Stimulated activated naive CD8-positive, alpha-beta T cell treated with anti-CD3 and anti-CD28 coated beads, Interleukin-15, amount 100 ng/mL, for 72 hours (primary cell): Measurements from ENCODE around the gene OTOP1.
"Not testable (repeated sequence)": the region's sequence is repeated elsewhere in the genome, so short reads cannot be mapped to it uniquely, and the experiment has no call there.

Experiments
- ATAC-seq: fragments of 150-1000 bp; cut with Tn5 transposase; 2 replicates; pipeline ENCODE4 v1.10.0; 2021; ENCODE audit warnings: mild to moderate bottlenecking, moderate library complexity
- DNase-seq, 2 donors: peaks; one replicate each; pipeline ENCODE4 v3.0.0; 2021 to 2022
- H3K27ac Mint-ChIP-seq, 2 donors: one replicate each; pipeline ENCODE4 v1.8.0; 2022; ENCODE audit warnings: mild to moderate bottlenecking in 2 of 2, mixed read lengths in 2 of 2, moderate library complexity in 2 of 2
- H3K27me3 Mint-ChIP-seq: one replicate; pipeline ENCODE4 v1.8.0; 2022; ENCODE audit warnings: mixed read lengths
- H3K4me1 Mint-ChIP-seq: one replicate; pipeline ENCODE4 v1.8.0; 2022; ENCODE audit warnings: mild to moderate bottlenecking, mixed read lengths
- H3K4me3 Mint-ChIP-seq, 2 donors: one replicate each; pipeline ENCODE4 v1.8.0; 2022; ENCODE audit warnings: mild to moderate bottlenecking in 2 of 2, mixed read lengths in 2 of 2, moderate library complexity in 1 of 2
- H3K9me3 Mint-ChIP-seq, 2 donors: one replicate each; pipeline ENCODE4 v1.8.0; 2022; ENCODE audit warnings: mixed read lengths in 2 of 2

The OTOP1 gene, protein sequence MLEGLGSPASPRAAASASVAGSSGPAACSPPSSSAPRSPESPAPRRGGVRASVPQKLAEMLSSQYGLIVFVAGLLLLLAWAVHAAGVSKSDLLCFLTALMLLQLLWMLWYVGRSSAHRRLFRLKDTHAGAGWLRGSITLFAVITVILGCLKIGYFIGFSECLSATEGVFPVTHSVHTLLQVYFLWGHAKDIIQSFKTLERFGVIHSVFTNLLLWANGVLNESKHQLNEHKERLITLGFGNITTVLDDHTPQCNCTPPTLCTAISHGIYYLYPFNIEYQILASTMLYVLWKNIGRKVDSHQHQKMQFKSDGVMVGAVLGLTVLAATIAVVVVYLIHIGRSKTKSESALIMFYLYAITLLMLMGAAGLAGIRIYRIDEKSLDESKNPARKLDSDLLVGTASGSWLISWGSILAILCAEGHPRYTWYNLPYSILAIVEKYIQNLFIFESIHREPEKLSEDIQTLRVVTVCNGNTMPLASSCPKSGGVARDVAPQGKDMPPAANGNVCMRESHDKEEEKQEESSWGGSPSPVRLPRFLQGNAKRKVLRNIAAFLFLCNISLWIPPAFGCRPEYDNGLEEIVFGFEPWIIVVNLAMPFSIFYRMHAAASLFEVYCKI

GRCh38 chr4:4226606-4227438 is at the start of gene OTOP1:
TSS of gene OTOP1 (minus strand) at chr4:4226929. CDS start at chr4:4226864, 65 bp downstream.
- no peak within 1 kb of the TSS for H3K27ac Mint-ChIP-seq
- H3K4me3 Mint-ChIP-seq: peak within 1 kb of the TSS in 1 of 2 donors; percentile 40
- H3K4me1 Mint-ChIP-seq: peaks cover 19% of the 10 kb centered on the region
- no peaks in the 10 kb centered on the region for H3K9me3 Mint-ChIP-seq
- DNase-seq (no peak), ATAC-seq (no peak)
- peaks cover 84% of the 10 kb centered on the region for H3K27me3 Mint-ChIP-seq

- peak overlapping the region; percentile 66 to 96 for H3K27ac Mint-ChIP-seq
- no peak overlapping the region for H3K4me3 Mint-ChIP-seq
- no peaks in the 10 kb centered on the region for H3K9me3 Mint-ChIP-seq
- no peaks in the 10 kb centered on the region for H3K4me1 Mint-ChIP-seq
- H3K27me3 Mint-ChIP-seq: no peaks in the 10 kb centered on the region
- ATAC-seq: no peak
- no peak for DNase-seq
Measured at GRCh38 chr4:4274226-4274625, 47.5 kb upstream of the OTOP1 start.

GRCh38 chr4:4271912-4272311 is 45.2 kb upstream of the OTOP1 start:
- no peak for ATAC-seq
- Mint-ChIP-seq H3K9me3 (no peaks in the 10 kb centered on the region), H3K4me1 (no peaks in the 10 kb centered on the region), H3K27ac (no peak overlapping the region), H3K27me3 (no peaks in the 10 kb centered on the region), H3K4me3 (no peak overlapping the region)
- no peak for DNase-seq

DNA sequence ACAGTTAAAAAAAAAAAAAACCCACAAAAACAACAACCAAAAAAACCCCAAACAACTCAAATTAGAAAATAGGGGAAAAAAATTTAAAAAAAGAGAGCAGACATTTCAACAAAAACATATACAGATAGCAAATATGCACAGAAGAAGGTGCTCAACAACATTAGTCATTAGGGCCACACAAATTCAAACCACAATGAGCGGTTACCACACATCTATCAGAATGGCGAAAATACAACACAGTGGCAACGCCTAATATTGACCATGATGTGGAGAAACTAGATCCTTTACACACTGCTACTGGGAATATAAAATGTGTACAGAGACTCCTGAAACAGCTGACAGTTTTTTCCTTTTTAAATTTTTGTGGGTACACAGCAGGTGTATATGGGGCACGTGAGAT is 43.8 kb upstream of the OTOP1 start:
- no peaks in the 10 kb centered on the region for H3K4me1 Mint-ChIP-seq
- no peaks in the 10 kb centered on the region for H3K9me3 Mint-ChIP-seq
- H3K4me3 Mint-ChIP-seq: no peak overlapping the region
- H3K27me3 Mint-ChIP-seq: no peaks in the 10 kb centered on the region
- DNase-seq: no peak
- no peak overlapping the region for H3K27ac Mint-ChIP-seq
- no peak for ATAC-seq

- Mint-ChIP-seq H3K27ac (peak overlapping the region; percentile 12 to 57), H3K9me3 (no peaks in the 10 kb centered on the region), H3K4me3 (no peak overlapping the region), H3K4me1 (no peaks in the 10 kb centered on the region), H3K27me3 (no peaks in the 10 kb centered on the region)
- ATAC-seq (no peak), DNase-seq (no peak)
Measured at GRCh38 chr4:4269856-4270255, 43.1 kb upstream of the OTOP1 start.

DNA sequence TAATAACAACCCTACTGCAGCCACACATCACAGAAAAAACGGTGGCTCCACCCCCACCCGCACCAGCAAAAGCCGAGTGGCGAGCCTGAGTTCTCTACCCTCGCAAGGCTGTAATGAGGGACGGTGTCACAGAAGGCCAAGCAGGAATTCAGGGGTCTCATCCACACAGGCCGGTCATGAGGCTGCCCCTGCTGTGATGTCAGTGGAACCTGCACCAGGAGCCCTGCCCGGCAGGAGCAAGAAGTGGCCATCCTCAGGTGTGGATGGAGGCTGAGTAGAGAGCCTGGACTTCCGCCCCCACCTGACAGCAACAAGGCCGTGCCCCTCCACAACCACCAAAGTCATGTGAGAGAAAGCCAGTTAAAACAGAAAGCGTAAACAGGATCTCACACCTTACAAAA is 42.6 kb upstream of the OTOP1 start:
- Mint-ChIP-seq H3K4me1 (no peaks in the 10 kb centered on the region), H3K9me3 (no peaks in the 10 kb centered on the region), H3K27me3 (no peaks in the 10 kb centered on the region), H3K4me3 (no peak overlapping the region), H3K27ac (peak overlapping the region; percentile 31 to 59)
- ATAC-seq (no peak), DNase-seq (no peak)

- H3K9me3 Mint-ChIP-seq: no peaks in the 10 kb centered on the region
- ATAC-seq: no peak
- H3K27me3 Mint-ChIP-seq: no peaks in the 10 kb centered on the region
- no peaks in the 10 kb centered on the region for H3K4me1 Mint-ChIP-seq
- no peak overlapping the region for H3K4me3 Mint-ChIP-seq
- no peak for DNase-seq
- peak overlapping the region in 1 of 2 donors; percentile 31 for H3K27ac Mint-ChIP-seq
Measured at GRCh38 chr4:4268776-4269175, 42.0 kb upstream of the OTOP1 start.

DNA sequence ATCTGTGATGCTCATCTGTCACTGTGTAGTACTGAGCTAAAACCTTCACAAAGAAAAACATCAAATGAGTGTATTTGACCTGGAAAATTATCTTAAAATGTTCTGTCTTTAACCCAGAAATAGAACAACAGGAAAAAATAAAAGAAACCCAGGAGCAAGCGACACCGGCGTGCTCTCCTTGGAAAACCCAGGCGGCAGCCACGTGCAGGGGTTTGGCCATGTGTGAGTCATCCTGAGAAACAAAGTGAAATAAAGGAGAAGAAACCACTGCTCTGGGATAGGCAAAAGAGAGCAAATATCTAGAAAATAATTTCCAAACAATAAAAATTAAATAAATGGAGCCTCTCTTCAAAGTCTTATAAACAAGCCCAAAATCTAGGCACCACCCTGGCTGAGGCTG is 41.3 kb upstream of the OTOP1 start:
- Mint-ChIP-seq H3K27ac (peak overlapping the region in 1 of 2 donors; percentile 63), H3K4me1 (no peaks in the 10 kb centered on the region)

GRCh38 chr4:4260185-4260751 is 33.5 kb upstream of the OTOP1 start:
- no peak for DNase-seq
- Mint-ChIP-seq H3K4me1 (no peaks in the 10 kb centered on the region), H3K4me3 (no peak overlapping the region), H3K27ac (no peak overlapping the region), H3K9me3 (no peaks in the 10 kb centered on the region), H3K27me3 (no peaks in the 10 kb centered on the region)
- ATAC-seq: peak; percentile 97

More for the DNA sequence above, 41.3 kb upstream of the OTOP1 start:
- ATAC-seq (no peak), DNase-seq (no peak)
- Mint-ChIP-seq H3K9me3 (no peaks in the 10 kb centered on the region), H3K27me3 (no peaks in the 10 kb centered on the region), H3K4me3 (no peak overlapping the region)

DNA sequence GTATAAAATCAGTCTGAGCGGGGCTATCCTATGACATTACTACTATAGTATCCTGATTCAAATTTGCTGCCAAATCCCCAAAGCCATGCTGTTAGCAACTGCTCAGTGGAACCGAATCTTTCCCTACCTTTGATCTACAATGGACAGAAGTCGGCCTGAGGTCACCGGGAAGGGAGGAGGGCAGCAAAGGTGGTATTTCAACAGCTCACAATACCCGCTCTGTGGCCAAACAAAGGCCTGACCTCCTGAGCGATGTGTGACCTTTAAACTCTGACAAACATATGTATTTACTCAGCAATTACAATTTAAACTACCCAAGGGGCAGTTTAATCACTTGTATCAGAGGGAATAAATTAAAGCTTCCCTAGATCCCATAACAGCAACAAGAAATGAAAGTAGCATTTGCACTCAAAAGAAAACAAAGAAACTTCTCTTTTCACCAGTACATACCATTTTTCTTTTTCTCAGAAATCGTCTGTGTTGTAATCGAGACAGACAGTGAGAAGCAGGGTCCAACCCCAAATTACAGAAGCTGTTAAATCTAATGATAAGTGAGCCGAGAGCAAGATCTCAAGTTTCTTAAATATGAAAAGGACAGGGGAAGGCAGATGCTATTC is 32.9 kb upstream of the OTOP1 start:
- H3K4me1 Mint-ChIP-seq: no peaks in the 10 kb centered on the region
- ATAC-seq (no peak), DNase-seq (no peak)
- no peaks in the 10 kb centered on the region for H3K9me3 Mint-ChIP-seq
- no peaks in the 10 kb centered on the region for H3K27me3 Mint-ChIP-seq
- H3K4me3 Mint-ChIP-seq: no peak overlapping the region
- no peak overlapping the region for H3K27ac Mint-ChIP-seq

DNA sequence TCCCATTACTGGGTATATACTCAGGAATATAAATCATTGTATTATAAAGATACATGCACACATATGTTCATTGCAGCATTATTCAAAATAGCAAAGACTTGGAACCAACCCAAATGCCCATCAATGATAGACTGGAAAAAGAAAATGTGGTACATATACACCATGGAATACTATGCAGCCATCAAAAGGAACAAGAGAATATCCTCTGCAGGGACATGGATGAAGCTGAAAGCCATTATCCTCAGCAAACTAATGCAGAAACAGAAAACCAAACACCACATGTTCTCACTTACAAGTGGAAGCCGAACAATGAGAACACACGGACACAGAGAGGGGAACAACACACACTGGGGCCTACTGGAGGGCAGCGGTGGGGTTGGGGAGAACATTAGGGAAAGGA is 31.0 kb upstream of the OTOP1 start:
- ATAC-seq, H3K4me3 Mint-ChIP-seq, H3K27me3 Mint-ChIP-seq, H3K9me3 Mint-ChIP-seq, H3K27ac Mint-ChIP-seq, DNase-seq, H3K4me1 Mint-ChIP-seq: not testable (repeated sequence)

- Mint-ChIP-seq H3K27me3 (no peaks in the 10 kb centered on the region), H3K27ac (no peak overlapping the region), H3K9me3 (no peaks in the 10 kb centered on the region), H3K4me3 (no peak overlapping the region), H3K4me1 (peaks cover 5% of the 10 kb centered on the region)
- ATAC-seq: no peak
- DNase-seq: no peak
Measured at GRCh38 chr4:4256799-4257198, 30.1 kb upstream of the OTOP1 start.

GRCh38 chr4:4254666-4255065 is 27.9 kb upstream of the OTOP1 start:
- no peak for ATAC-seq
- no peak overlapping the region for H3K27ac Mint-ChIP-seq
- H3K9me3 Mint-ChIP-seq: no peaks in the 10 kb centered on the region
- no peaks in the 10 kb centered on the region for H3K27me3 Mint-ChIP-seq
- H3K4me3 Mint-ChIP-seq: no peak overlapping the region
- H3K4me1 Mint-ChIP-seq: peaks cover 10% of the 10 kb centered on the region
- no peak for DNase-seq

DNA sequence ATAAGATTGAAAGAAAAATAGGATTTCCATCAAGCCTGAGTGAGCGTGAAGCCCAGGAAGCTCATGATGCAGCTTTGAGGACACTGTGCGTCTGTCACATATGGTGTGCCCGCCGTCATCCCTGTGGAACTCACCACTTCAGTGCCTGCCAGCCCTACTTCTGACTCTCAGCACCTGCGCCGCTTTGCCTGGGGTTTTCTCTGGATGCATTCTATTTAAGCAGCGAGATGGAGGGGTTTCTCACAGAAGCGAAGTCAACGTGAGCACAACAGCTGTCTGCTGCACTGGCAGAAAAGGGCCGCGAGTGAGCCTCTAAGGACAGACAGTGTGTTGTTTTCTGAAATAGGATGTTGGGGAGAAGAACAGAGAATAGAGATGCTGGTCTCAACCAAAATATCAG is 27.5 kb upstream of the OTOP1 start:
- H3K4me3 Mint-ChIP-seq: no peak overlapping the region
- no peak for DNase-seq
- no peaks in the 10 kb centered on the region for H3K9me3 Mint-ChIP-seq
- ATAC-seq: no peak
- no peaks in the 10 kb centered on the region for H3K27me3 Mint-ChIP-seq
- no peak overlapping the region for H3K27ac Mint-ChIP-seq
- H3K4me1 Mint-ChIP-seq: peaks cover 12% of the 10 kb centered on the region

- no peaks in the 10 kb centered on the region for H3K27me3 Mint-ChIP-seq
- peak overlapping the region in 1 of 2 donors; percentile 22 for H3K4me3 Mint-ChIP-seq
- ATAC-seq (no peak), DNase-seq (no peak)
- H3K9me3 Mint-ChIP-seq: no peaks in the 10 kb centered on the region
- no peak overlapping the region for H3K27ac Mint-ChIP-seq
- H3K4me1 Mint-ChIP-seq: peaks cover 29% of the 10 kb centered on the region
Measured at GRCh38 chr4:4249866-4250265, 23.1 kb upstream of the OTOP1 start.
